Suprapubic skin (tissue), 3 donors: ENCODE results near the gene ZNF407.

ENCODE experiments used
- POLR2A ChIP-seq, 2 donors: fragments of 450-650 bp; IDR thresholded peaks; one replicate each; pipeline ENCODE4 v1.6.1; 2017; ENCODE audit warnings: antibody characterized with exemption in 2 of 2, mild to moderate bottlenecking in 2 of 2, moderate library complexity in 2 of 2
- TF ChIP-seq, protein P1 (sequence below), 2 donors: fragments of 200-600 bp in 1 of 2; fragments of 450-650 bp in 1 of 2; sonication (generic) in 1 of 2; IDR thresholded peaks; one replicate each; pipeline ENCODE4 v1.5.1; 2016 to 2019; ENCODE audit warnings: antibody characterized with exemption in 2 of 2, mild to moderate bottlenecking in 1 of 2, moderate library complexity in 1 of 2

DNA sequence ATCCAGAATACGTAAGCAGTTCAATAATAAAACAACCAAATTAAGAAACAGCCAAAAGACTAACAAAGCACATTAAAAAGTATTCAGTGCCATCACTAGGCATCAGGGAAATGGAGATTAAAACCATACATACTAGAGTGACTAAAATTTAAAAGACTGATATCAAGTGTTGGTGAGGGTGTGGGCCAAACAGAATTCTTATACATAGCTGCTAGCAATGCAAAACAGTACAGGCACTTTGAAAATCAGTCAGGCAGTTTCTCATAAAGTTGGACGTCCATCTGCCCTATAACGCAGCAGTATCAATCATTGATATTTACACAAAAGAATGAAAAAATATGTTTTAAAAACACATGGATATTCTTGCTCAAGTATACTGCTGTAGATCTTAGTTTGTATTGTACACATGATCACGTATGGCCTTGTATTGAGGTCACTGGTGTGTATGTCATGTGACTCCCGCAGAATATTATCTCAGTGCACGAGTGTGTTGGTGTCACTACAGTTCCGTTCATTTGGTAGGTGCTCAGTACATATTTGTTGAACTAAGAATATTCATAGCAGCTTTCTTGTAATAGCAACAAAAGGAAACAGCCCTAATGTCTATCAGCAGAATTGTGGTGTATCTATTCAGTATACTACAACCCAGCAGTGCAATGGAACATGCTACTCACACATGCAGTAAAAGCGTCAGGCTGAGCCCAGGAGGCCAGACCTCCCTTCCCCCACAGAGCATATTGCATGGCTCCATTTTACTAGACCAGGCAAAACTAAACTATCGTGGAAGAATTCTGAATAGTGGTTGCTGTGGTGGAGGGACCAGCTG lies 28.6 kb downstream of the ZNF407 start:
- TF ChIP-seq, protein P1, sequence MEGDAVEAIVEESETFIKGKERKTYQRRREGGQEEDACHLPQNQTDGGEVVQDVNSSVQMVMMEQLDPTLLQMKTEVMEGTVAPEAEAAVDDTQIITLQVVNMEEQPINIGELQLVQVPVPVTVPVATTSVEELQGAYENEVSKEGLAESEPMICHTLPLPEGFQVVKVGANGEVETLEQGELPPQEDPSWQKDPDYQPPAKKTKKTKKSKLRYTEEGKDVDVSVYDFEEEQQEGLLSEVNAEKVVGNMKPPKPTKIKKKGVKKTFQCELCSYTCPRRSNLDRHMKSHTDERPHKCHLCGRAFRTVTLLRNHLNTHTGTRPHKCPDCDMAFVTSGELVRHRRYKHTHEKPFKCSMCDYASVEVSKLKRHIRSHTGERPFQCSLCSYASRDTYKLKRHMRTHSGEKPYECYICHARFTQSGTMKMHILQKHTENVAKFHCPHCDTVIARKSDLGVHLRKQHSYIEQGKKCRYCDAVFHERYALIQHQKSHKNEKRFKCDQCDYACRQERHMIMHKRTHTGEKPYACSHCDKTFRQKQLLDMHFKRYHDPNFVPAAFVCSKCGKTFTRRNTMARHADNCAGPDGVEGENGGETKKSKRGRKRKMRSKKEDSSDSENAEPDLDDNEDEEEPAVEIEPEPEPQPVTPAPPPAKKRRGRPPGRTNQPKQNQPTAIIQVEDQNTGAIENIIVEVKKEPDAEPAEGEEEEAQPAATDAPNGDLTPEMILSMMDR (IDR thresholded peaks at IDR 0.05): no peak
- TF ChIP-seq POLR2A (IDR thresholded peaks at IDR 0.05): no peak
